Stimulated activated CD8-positive, alpha-beta memory T cell treated with anti-CD3 and anti-CD28 coated beads, Interleukin-12 subunit alpha, Interleukin-12 subunit beta, amount 100 ng/mL, for 24 hours (primary cell): Measurements from ENCODE around the gene NFATC2.

Experiments
- DNase-seq: peaks from one replicate; pipeline ENCODE4 v3.0.0-alpha.2; 2020; ENCODE audit errors: extremely low read depth

NFATC2 gene

GRCh38 chr20:51413857-51414256, 128.7 kb downstream of the NFATC2 start:
- DNase-seq, result no peak

- no peak for DNase-seq
These were observed 129.5 kb downstream of the NFATC2 start for GRCh38 chr20:51412951-51413481.

GRCh38 chr20:51412333-51412871, 130.1 kb downstream of the NFATC2 start:
- no peak for DNase-seq

- no peak for DNase-seq
These were observed 130.6 kb downstream of the NFATC2 start for GRCh38 chr20:51411870-51412269.

GRCh38 chr20:51410586-51411325, 131.8 kb downstream of the NFATC2 start:
- DNase-seq, result no peak

GRCh38 chr20:51409192-51409880, 133.2 kb downstream of the NFATC2 start:
- DNase-seq, result no peak

GRCh38 chr20:51404297-51405060, 138.0 kb downstream of the NFATC2 start:
- DNase-seq, result peak; percentile 64

- no peak for DNase-seq
These were observed 138.9 kb downstream of the NFATC2 start for GRCh38 chr20:51403466-51404220.

- no peak for DNase-seq
These were observed 140.3 kb downstream of the NFATC2 start for GRCh38 chr20:51402201-51402600.

GRCh38 chr20:51401496-51401895, 141.0 kb downstream of the NFATC2 start:
- DNase-seq, result no peak

GRCh38 chr20:51400051-51400926, 142.2 kb downstream of the NFATC2 start:
- peak; percentile 43 for DNase-seq

- DNase-seq, result no peak
These were observed 143.3 kb downstream of the NFATC2 start for GRCh38 chr20:51399006-51399890.

GRCh38 chr20:51398552-51398951, 144.0 kb downstream of the NFATC2 start:
- DNase-seq, result no peak

- DNase-seq, result no peak
These were observed 144.4 kb downstream of the NFATC2 start for GRCh38 chr20:51398083-51398482.

GRCh38 chr20:51397137-51397536, 145.4 kb downstream of the NFATC2 start:
- DNase-seq, result no peak

- DNase-seq, result no peak
These were observed 146.1 kb downstream of the NFATC2 start for GRCh38 chr20:51396365-51396909.

GRCh38 chr20:51394706-51395105, 147.8 kb downstream of the NFATC2 start:
- no peak for DNase-seq

- no peak for DNase-seq
These were observed 148.9 kb downstream of the NFATC2 start for GRCh38 chr20:51393571-51393970.

GRCh38 chr20:51392614-51393186, 149.8 kb downstream of the NFATC2 start:
- DNase-seq, result no peak
